IMR-90 (cell line): ENCODE results near the gene ESRP2. TPM values are rescaled to one million over a fixed set of nuclear protein-coding genes. Genes with fewer than 3 reads are reported as not detected.

ENCODE experiments used
- ATAC-seq: fragments of 200-7000 bp; cut with Tn5 transposase; 2 replicates; pipeline ENCODE4 v1.9.1; 2020; ENCODE audit warnings: low read depth, mild to moderate bottlenecking, moderate library complexity
- BruUV-seq: library from RNA; stranded (reverse); fragments of 400-500 nt; replicated peaks from 2 replicates; lab custom pipeline; 2021; lab: Mats Ljungman, UMichigan
- CTCF ChIA-PET: fragments of 300-600 bp; formaldehyde crosslinking; extraction: SDS; loops from one replicate; lab custom pipeline; 2021; ENCODE audit warnings: antibody characterized with exemption; lab: Yijun Ruan, JAX
- POLR2A ChIA-PET: fragments of 300-600 bp; sonication (Branson Sonifier 250); formaldehyde crosslinking; loops from one replicate; lab custom pipeline; 2022; ENCODE audit warnings: antibody characterized with exemption; ENCODE audit not compliant: unreplicated experiment; lab: Charles Lee
- DNase-seq: peaks from one replicate; pipeline ENCODE4 v3.0.0; 2013
- H2AFZ ChIP-seq: replicated peaks from 2 replicates; pipeline ENCODE3; 2013; ENCODE audit warnings: low read length, mild to moderate bottlenecking; ENCODE audit not compliant: poor library complexity
- H2AK5ac ChIP-seq: 2 replicates; pipeline ENCODE4 v1.6.1; 2013; ENCODE audit warnings: low read depth, low read length, inconsistent platforms
- H2AK9ac ChIP-seq: replicated peaks from 2 replicates; pipeline ENCODE3; 2013; ENCODE audit warnings: mild to moderate bottlenecking, low read depth, low read length, moderate library complexity; ENCODE audit not compliant: poor library complexity
- H2BK120ac ChIP-seq: 2 replicates; pipeline ENCODE4 v1.6.1; 2013; ENCODE audit warnings: low read depth, low read length, inconsistent platforms
- H2BK15ac ChIP-seq: 3 replicates; pipeline ENCODE4 v1.6.1; 2013; ENCODE audit warnings: low read depth, low read length, inconsistent platforms
- H2BK20ac ChIP-seq: 2 replicates; pipeline ENCODE4 v1.6.1; 2013; ENCODE audit warnings: low read depth, mild to moderate bottlenecking, inconsistent platforms, low read length, moderate library complexity
- H2BK5ac ChIP-seq: 2 replicates; pipeline ENCODE4 v1.6.1; 2013; ENCODE audit warnings: mild to moderate bottlenecking, low read depth, low read length, inconsistent platforms; ENCODE audit not compliant: poor library complexity, severe bottlenecking
- H3K14ac ChIP-seq: replicated peaks from 2 replicates; pipeline ENCODE4 v1.6.1; 2013; ENCODE audit warnings: low read depth, low read length, inconsistent platforms
- H3K18ac ChIP-seq: 2 replicates; pipeline ENCODE4 v1.6.1; 2013; ENCODE audit warnings: low read depth, low read length, control low read depth
- H3K23ac ChIP-seq: 2 replicates; pipeline ENCODE4 v1.6.1; 2013; ENCODE audit warnings: low read depth, low read length, inconsistent platforms
- H3K27ac ChIP-seq: 2 replicates; pipeline ENCODE4 v1.5.1; 2013; ENCODE audit warnings: mild to moderate bottlenecking, control low read depth, low read length; ENCODE audit not compliant: insufficient read depth
- H3K27me3 ChIP-seq: 2 replicates; pipeline ENCODE4 v1.6.1; 2013; ENCODE audit warnings: low read length; ENCODE audit not compliant: control insufficient read depth, insufficient read depth
- H3K36me3 ChIP-seq: 2 replicates; pipeline ENCODE4 v1.6.1; 2013; ENCODE audit warnings: low read length, mixed read lengths; ENCODE audit not compliant: control insufficient read depth, insufficient read depth
- H3K4ac ChIP-seq: 2 replicates; pipeline ENCODE4 v1.6.1; 2013; ENCODE audit warnings: low read depth, low read length, inconsistent platforms
- H3K4me1 ChIP-seq: 2 replicates; pipeline ENCODE4 v1.6.1; 2013; ENCODE audit warnings: low read length, mixed read lengths; ENCODE audit not compliant: control insufficient read depth, insufficient read depth
- H3K4me2 ChIP-seq: 2 replicates; pipeline ENCODE4 v1.6.1; 2013; ENCODE audit warnings: low read depth, mild to moderate bottlenecking, control low read depth, low read length, moderate library complexity
- H3K4me3 ChIP-seq: 2 replicates; pipeline ENCODE4 v1.5.1; 2013; ENCODE audit warnings: low read depth, mild to moderate bottlenecking, control low read depth, low read length, moderate library complexity; ENCODE audit not compliant: insufficient read depth
- H3K56ac ChIP-seq: 2 replicates; pipeline ENCODE4 v1.6.1; 2013; ENCODE audit warnings: low read length, inconsistent platforms; ENCODE audit not compliant: insufficient read depth; ENCODE audit errors: extremely low read depth
- H3K79me1 ChIP-seq, 2 experiments: 2 replicates each; pipeline ENCODE4 v1.6.1; 2013; ENCODE audit warnings: low read length in 2 of 2, inconsistent platforms in 1 of 2, low read depth in 1 of 2
- H3K9ac ChIP-seq: 2 replicates; pipeline ENCODE4 v1.6.1; 2013; ENCODE audit warnings: low read depth, low read length, control low read depth
- H3K9me1 ChIP-seq: 2 replicates; pipeline ENCODE4 v1.6.1; 2013; ENCODE audit warnings: low read length, inconsistent platforms; ENCODE audit not compliant: insufficient read depth
- H3K9me3 ChIP-seq: 2 replicates; pipeline ENCODE4 v1.6.1; 2013; ENCODE audit warnings: low read length; ENCODE audit not compliant: control insufficient read depth, insufficient read depth
- H4K20me1 ChIP-seq: 2 replicates; pipeline ENCODE4 v1.6.1; 2013; ENCODE audit warnings: low read length, inconsistent platforms; ENCODE audit not compliant: insufficient read depth
- H4K5ac ChIP-seq: 2 replicates; pipeline ENCODE4 v1.6.1; 2013; ENCODE audit warnings: mild to moderate bottlenecking, low read depth, low read length, control low read depth
- H4K8ac ChIP-seq, 2 experiments: 2 replicates each; pipeline ENCODE4 v1.6.1; 2013; ENCODE audit warnings: low read depth in 2 of 2, low read length in 2 of 2, control low read depth in 1 of 2, inconsistent platforms in 1 of 2
- H4K91ac ChIP-seq: 2 replicates; pipeline ENCODE4 v1.6.1; 2013; ENCODE audit warnings: low read depth, low read length, inconsistent platforms; ENCODE audit not compliant: insufficient read depth
- BHLHE40 ChIP-seq: fragments of 150-350 bp; IDR thresholded peaks from 2 replicates; pipeline ENCODE4 v1.6.1; 2016; ENCODE audit warnings: mild to moderate bottlenecking, low read depth, low read length
- CEBPB ChIP-seq: IDR thresholded peaks from 2 replicates; pipeline ENCODE4 v1.6.1; 2012; ENCODE audit warnings: low read depth, low read length, improper control_type of control experiment
- CHD1 ChIP-seq: IDR thresholded peaks from 2 replicates; pipeline ENCODE4 v1.6.1; 2012; ENCODE audit warnings: low read depth, low read length, improper control_type of control experiment
- CTCF ChIP-seq: conservative IDR thresholded peaks from 2 replicates; pipeline ENCODE4 v1.5.1; 2012; ENCODE audit warnings: mild to moderate bottlenecking, low read depth, low read length, improper control_type of control experiment
- ELK1 ChIP-seq: fragments of 150-350 bp; IDR thresholded peaks from 2 replicates; pipeline ENCODE4 v1.6.1; 2016; ENCODE audit warnings: low read depth, mild to moderate bottlenecking, low read length, moderate library complexity, borderline replicate concordance
- FOS ChIP-seq: fragments of 150-350 bp; IDR thresholded peaks from 2 replicates; pipeline ENCODE4 v1.6.1; 2016; ENCODE audit warnings: low read depth, low read length
- MAFK ChIP-seq: IDR thresholded peaks from 2 replicates; pipeline ENCODE4 v1.6.1; 2012; ENCODE audit warnings: low read depth, low read length, improper control_type of control experiment
- MAZ ChIP-seq: IDR thresholded peaks from 2 replicates; pipeline ENCODE4 v1.6.1; 2012; ENCODE audit warnings: low read depth, mild to moderate bottlenecking, low read length, improper control_type of control experiment, moderate library complexity, borderline replicate concordance
- MXI1 ChIP-seq: IDR thresholded peaks from 2 replicates; pipeline ENCODE4 v1.6.1; 2012; ENCODE audit warnings: low read depth, mild to moderate bottlenecking, low read length, moderate library complexity, borderline replicate concordance
- NFE2L2 ChIP-seq: fragments of 150-350 bp; IDR thresholded peaks from 2 replicates; pipeline ENCODE4 v1.6.1; 2016; ENCODE audit warnings: low read depth, mild to moderate bottlenecking, low read length
- POLR2A ChIP-seq: IDR thresholded peaks from 2 replicates; pipeline ENCODE4 v1.6.1; 2012; ENCODE audit warnings: mild to moderate bottlenecking, low read depth, low read length
- RAD21 ChIP-seq: IDR thresholded peaks from 2 replicates; pipeline ENCODE4 v1.6.1; 2012; ENCODE audit warnings: low read length, improper control_type of control experiment
- RCOR1 ChIP-seq: IDR thresholded peaks from 2 replicates; pipeline ENCODE4 v1.6.1; 2012; ENCODE audit warnings: mild to moderate bottlenecking, low read length, improper control_type of control experiment; ENCODE audit not compliant: insufficient replicate concordance
- RFX5 ChIP-seq: IDR thresholded peaks from 2 replicates; pipeline ENCODE4 v1.8.0; 2012; ENCODE audit warnings: low read depth, mild to moderate bottlenecking, low read length, moderate library complexity
- SMC3 ChIP-seq: fragments of 150-350 bp; IDR thresholded peaks from 2 replicates; pipeline ENCODE4 v1.6.1; 2016; ENCODE audit warnings: low read depth, mild to moderate bottlenecking, antibody characterized with exemption, low read length, moderate library complexity
- USF2 ChIP-seq: fragments of 150-350 bp; IDR thresholded peaks from 2 replicates; pipeline ENCODE4 v1.6.1; 2017; ENCODE audit warnings: mild to moderate bottlenecking, antibody characterized with exemption, low read length, low read depth
- WGBS, 2 experiments: methylation state at CpG; one replicate each; pipeline versions ENCODE4 v1.1.5 to v1.1.7; 2013; ENCODE audit warnings: missing lambda C conversion rate in 2 of 2; ENCODE audit not compliant: insufficient read length in 1 of 2; ENCODE audit errors: extremely low coverage in 2 of 2; 5-methylcytosine and 5-hydroxymethylcytosine counted together
- dilution Hi-C: fragments of 300-500 bp; cut with HindIII; formaldehyde crosslinking; loops from one replicate; pipeline ENCODE4 v1.14.3; 2018; ENCODE audit warnings: low sequenced_read_pairs; ENCODE audit not compliant: unreplicated experiment
- in situ Hi-C: fragments of 300-500 bp; cut with MboI; formaldehyde crosslinking; loops from 3 replicates; pipeline ENCODE4 v1.14.3; 2019; ENCODE audit warnings: low sequenced_read_pairs, inconsistent platforms, mixed read lengths
- intact Hi-C: fragments of 100-400 bp; cut with micrococcal nuclease; formaldehyde crosslinking; loops from 2 replicates; pipeline ENCODE4 v1.10.0; 2022
- polyA plus RNA-seq, 3 experiments: library from polyadenylated mRNA; depleted of rRNA; stranded (reverse); fragments of >200 nt; gene quantifications; 2 replicates each; pipeline ENCODE4 v1.2.3, GENCODE V29; 2012; ENCODE audit warnings: low replicate concordance in 1 of 3
- total RNA-seq: library from RNA; depleted of rRNA; stranded (reverse); fragments of >200 nt; gene quantifications from 2 replicates; pipeline ENCODE4 v1.2.3, GENCODE V29; 2012

The ESRP2 gene
- total and polyA plus RNA-seq, 2 of the 4 experiments (the other 2 are of a cell fraction): 0.07 TPM; not detected in 1

GRCh38 chr16:68238029-68238345, 2.1 kb upstream of the ESRP2 start:
- Histone ChIP-seq H2AFZ (peak overlapping the region; percentile 96), H3K4ac (peak overlapping the region; percentile 98), H3K27ac (peak overlapping the region; percentile 96), H3K9me1 (peaks cover 8% of the 10 kb centered on the region), H4K8ac (peak overlapping the region; percentile 74 to 93), H3K56ac (peak overlapping the region; percentile 79), H3K4me3 (peak overlapping the region; percentile 54), H2BK5ac (peak overlapping the region; percentile 96), H2BK20ac (peak overlapping the region; percentile 30; the same call in 1 of the 2 replicates), H3K18ac (peak overlapping the region; percentile 92), H4K20me1 (no peaks in the 10 kb centered on the region), H3K9ac (peak overlapping the region; percentile 89), H3K36me3 (no peaks in the 10 kb centered on the region), H4K91ac (peak overlapping the region; percentile 94), H3K4me2 (peak overlapping the region; percentile 92), H3K23ac (peak overlapping the region; percentile 97), H3K27me3 (no peaks in the 10 kb centered on the region), H3K14ac (peak overlapping the region; percentile 98), H2BK15ac (peak overlapping the region; percentile 29; the same call in 1 of the 3 replicates), H2BK120ac (peak overlapping the region; percentile 85), H2AK9ac (peak overlapping the region; percentile 79), H3K79me1 (peaks cover 2 to 10% of the 10 kb centered on the region in 2 experiments; a peak in 2 of 4 replicates), H4K5ac (peak overlapping the region; percentile 97), H3K9me3 (no peaks in the 10 kb centered on the region), H2AK5ac (peak overlapping the region; percentile 91), H3K4me1 (peaks cover 10% of the 10 kb centered on the region)
- no peak for DNase-seq
- BruUV-seq: no TSS peak
- in situ Hi-C loops (no loop called here), intact Hi-C loops (no loop called here), dilution Hi-C loops (no loop called here)
- POLR2A ChIA-PET: no interaction called here
- CTCF ChIA-PET: no interaction called here
- TF ChIP-seq MXI1 (no peak), USF2 (no peak), RFX5 (no peak), CEBPB (no peak), FOS (no peak), SMC3 (no peak), CTCF (no peak), BHLHE40 (no peak), POLR2A (no peak), ELK1 (no peak), MAFK (no peak), NFE2L2 (no peak), RCOR1 (no peak), RAD21 (no peak), MAZ (no peak), CHD1 (no peak)
- ATAC-seq: no peak
- WGBS, 2 experiments: 8% methylated on average over 14 of the region's 20 CpGs; no CpG with 5 or more reads in 1 of the 2 experiments
